Measurements from ENCODE around the gene NTM. TPM values are rescaled to one million over a fixed set of nuclear protein-coding genes. Genes with fewer than 3 reads are reported as not detected.

NTM gene
- total RNA-seq, 4 donors from 2014 or later: 0.78 to 1.1 (median 0.88) TPM; not detected in 1

- 66 to 86% methylated on average over 6 of the region's 6 CpGs for WGBS, 2 donors
- Histone ChIP-seq H3K9me3 (no peaks in the 10 kb centered on the region), H3K36me3 (no peaks in the 10 kb centered on the region), H3K4me3 (replicated peaks in 1 of 3) (no peak overlapping the region), H3K27ac (no peak overlapping the region), H3K4me1 (no peaks in the 10 kb centered on the region), H3K27me3 (no peaks in the 10 kb centered on the region)
- no peak for DNase-seq
- intact Hi-C loops (cut with DNase I): no loop called here
- TF ChIP-seq POLR2A (IDR thresholded peaks at IDR 0.05): no peak
- TF ChIP-seq, protein P1, sequence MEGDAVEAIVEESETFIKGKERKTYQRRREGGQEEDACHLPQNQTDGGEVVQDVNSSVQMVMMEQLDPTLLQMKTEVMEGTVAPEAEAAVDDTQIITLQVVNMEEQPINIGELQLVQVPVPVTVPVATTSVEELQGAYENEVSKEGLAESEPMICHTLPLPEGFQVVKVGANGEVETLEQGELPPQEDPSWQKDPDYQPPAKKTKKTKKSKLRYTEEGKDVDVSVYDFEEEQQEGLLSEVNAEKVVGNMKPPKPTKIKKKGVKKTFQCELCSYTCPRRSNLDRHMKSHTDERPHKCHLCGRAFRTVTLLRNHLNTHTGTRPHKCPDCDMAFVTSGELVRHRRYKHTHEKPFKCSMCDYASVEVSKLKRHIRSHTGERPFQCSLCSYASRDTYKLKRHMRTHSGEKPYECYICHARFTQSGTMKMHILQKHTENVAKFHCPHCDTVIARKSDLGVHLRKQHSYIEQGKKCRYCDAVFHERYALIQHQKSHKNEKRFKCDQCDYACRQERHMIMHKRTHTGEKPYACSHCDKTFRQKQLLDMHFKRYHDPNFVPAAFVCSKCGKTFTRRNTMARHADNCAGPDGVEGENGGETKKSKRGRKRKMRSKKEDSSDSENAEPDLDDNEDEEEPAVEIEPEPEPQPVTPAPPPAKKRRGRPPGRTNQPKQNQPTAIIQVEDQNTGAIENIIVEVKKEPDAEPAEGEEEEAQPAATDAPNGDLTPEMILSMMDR (IDR thresholded peaks at IDR 0.05): no peak
These were observed 163.6 kb downstream of the NTM start for GRCh38 chr11:131533998-131534397.

- no peaks in the 10 kb centered on the region for H3K9me3 ChIP-seq
- no peaks in the 10 kb centered on the region for H3K27me3 ChIP-seq
- 47 to 52% methylated on average over 5 of the region's 5 CpGs for WGBS, 2 donors
- intact Hi-C loops (cut with DNase I): no loop called here
- TF ChIP-seq, protein P1 (IDR thresholded peaks at IDR 0.05): no peak
- no peak for TF ChIP-seq POLR2A (IDR thresholded peaks at IDR 0.05)
- no peak overlapping the region for H3K4me3 ChIP-seq (replicated peaks in 1 of 3)
- no peaks in the 10 kb centered on the region for H3K4me1 ChIP-seq
- no peaks in the 10 kb centered on the region for H3K36me3 ChIP-seq
- no peak overlapping the region for H3K27ac ChIP-seq
- DNase-seq: no peak
These were observed 164.2 kb downstream of the NTM start for GRCh38 chr11:131534611-131535010.

DNA sequence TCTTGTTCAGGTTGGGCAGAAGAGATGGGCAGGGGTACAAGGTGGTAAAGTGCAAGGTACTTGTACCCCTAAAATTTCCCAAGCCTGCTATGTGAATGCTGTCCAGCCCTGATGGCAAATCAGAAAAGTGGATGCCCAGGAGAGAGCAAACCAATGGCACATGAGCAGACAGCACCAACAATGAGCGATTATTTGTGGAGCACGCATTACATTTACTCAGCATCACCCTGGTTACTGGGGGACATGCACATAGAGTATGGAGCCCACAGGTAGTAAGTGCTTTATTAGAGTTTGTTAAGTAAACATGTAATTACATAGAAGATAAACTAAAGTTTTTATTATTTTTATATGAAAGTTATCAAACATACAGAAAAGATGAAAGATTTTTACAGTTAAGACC is 165.7 kb downstream of the NTM start:
- no peaks in the 10 kb centered on the region for H3K27me3 ChIP-seq
- no peaks in the 10 kb centered on the region for H3K9me3 ChIP-seq
- no peaks in the 10 kb centered on the region for H3K36me3 ChIP-seq
- no peak for DNase-seq
- no peak overlapping the region for H3K27ac ChIP-seq
- 94 to 98% methylated on average over 2 of the region's 2 CpGs for WGBS, 2 donors
- intact Hi-C loops (cut with DNase I): no loop called here
- H3K4me3 ChIP-seq (replicated peaks in 1 of 3): no peak overlapping the region
- H3K4me1 ChIP-seq: no peaks in the 10 kb centered on the region
- TF ChIP-seq POLR2A (IDR thresholded peaks at IDR 0.05): no peak
- TF ChIP-seq, protein P1 (IDR thresholded peaks at IDR 0.05): no peak

DNA sequence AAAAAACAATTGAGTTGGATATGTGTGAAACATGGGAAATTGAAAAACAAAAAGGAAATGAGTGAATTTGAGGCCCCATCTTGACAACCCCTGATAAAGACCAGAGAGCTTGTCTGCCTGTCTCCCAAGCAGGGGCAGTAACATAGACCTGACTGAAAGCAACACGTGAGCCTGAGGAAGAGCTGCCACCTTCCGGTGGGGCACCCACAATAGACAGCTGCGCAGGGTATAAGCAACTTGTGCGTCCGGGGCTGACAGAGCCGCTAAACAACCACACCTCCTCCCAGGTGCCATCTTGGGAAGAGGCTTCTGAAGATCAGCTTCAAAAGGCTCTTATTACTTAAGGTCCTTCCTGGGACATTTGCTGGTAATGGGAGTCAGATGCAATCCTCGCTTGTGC is 166.8 kb downstream of the NTM start:
- TF ChIP-seq, protein P1 (IDR thresholded peaks at IDR 0.05): no peak
- TF ChIP-seq POLR2A (IDR thresholded peaks at IDR 0.05): no peak
- H3K4me1 ChIP-seq: no peaks in the 10 kb centered on the region
- H3K4me3 ChIP-seq (replicated peaks in 1 of 3): no peak overlapping the region
- intact Hi-C loops (cut with DNase I): no loop called here
- H3K9me3 ChIP-seq: no peaks in the 10 kb centered on the region
- no peak overlapping the region for H3K27ac ChIP-seq
- 90 to 91% methylated on average over 7 of the region's 7 CpGs for WGBS, 2 donors
- no peaks in the 10 kb centered on the region for H3K27me3 ChIP-seq
- no peak for DNase-seq
- no peaks in the 10 kb centered on the region for H3K36me3 ChIP-seq

DNA sequence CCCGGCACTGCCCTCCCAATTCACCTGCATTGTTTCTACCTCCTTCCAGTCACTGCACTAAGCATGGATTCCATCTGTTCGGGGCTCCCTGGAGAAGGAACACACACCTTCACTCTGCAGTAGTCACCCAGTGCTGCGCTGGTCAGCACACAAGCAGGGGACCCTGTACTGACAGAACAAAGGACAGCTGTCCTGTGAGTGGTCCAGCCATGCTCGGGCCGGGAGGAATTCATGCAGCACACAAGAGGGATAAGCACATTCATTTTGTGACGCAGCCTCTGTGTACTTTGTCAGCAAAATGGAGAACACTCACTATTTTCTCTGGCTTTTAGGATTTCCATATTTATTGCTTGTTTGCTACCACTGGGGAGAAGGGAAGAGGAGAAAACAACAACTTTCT is 167.3 kb downstream of the NTM start:
- no peak overlapping the region for H3K27ac ChIP-seq
- H3K9me3 ChIP-seq: no peaks in the 10 kb centered on the region
- intact Hi-C loops (cut with DNase I): no loop called here
- TF ChIP-seq, protein P1 (IDR thresholded peaks at IDR 0.05): no peak
- no peak for TF ChIP-seq POLR2A (IDR thresholded peaks at IDR 0.05)
- DNase-seq: no peak
- 15 to 26% methylated on average over 6 of the region's 6 CpGs for WGBS, 2 donors
- no peak overlapping the region for H3K4me3 ChIP-seq (replicated peaks in 1 of 3)
- no peaks in the 10 kb centered on the region for H3K27me3 ChIP-seq
- H3K4me1 ChIP-seq: no peaks in the 10 kb centered on the region
- no peaks in the 10 kb centered on the region for H3K36me3 ChIP-seq
